Fibroblast of the aortic adventitia (primary cell): ENCODE data around the gene FAT1. TPM values are rescaled to one million over a fixed set of nuclear protein-coding genes. Genes with fewer than 3 reads are reported as not detected.

Experiments
- DNase-seq: peaks from one replicate; pipeline ENCODE4 v3.0.0-alpha.2; 2010; ENCODE audit warnings: low read depth
- H3K4me3 ChIP-seq: 2 replicates; pipeline ENCODE4 v1.5.1; 2011; ENCODE audit warnings: low read depth, mild to moderate bottlenecking, control low read depth, low read length, moderate library complexity
- total RNA-seq: library from RNA; depleted of rRNA; stranded (reverse); fragments of >200 nt; gene quantifications from 2 replicates; pipeline ENCODE4 v1.2.3, GENCODE V29; 2012; ENCODE audit warnings: low replicate concordance
- TF ChIP-seq, protein P1 (sequence below): IDR thresholded peaks from 2 replicates; pipeline ENCODE4 v1.5.1; 2011; ENCODE audit warnings: mild to moderate bottlenecking, low read length, control low read depth, inconsistent platforms; ENCODE audit not compliant: insufficient read depth

FAT1 gene
- total RNA-seq, 1 donor, result 114 TPM

DNA sequence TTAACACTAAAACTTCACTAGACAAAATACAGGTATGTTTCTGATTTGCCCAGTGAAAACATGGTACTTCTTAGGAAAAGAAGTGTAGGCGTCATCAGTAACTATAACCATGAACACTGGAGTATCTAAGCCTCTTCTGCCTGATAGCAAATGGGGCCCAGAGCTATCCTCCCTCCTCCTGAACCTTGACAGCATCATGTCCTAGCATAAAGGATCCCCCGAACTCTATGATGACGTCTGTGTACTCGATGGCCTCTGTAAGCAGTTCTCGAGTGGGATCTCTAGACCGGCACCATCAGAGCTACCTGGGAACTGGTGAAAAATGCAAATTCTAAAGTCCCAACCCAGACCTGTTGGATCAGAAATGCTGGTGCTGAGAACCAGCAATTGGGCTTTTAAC is 132.0 kb downstream of the FAT1 start:
- no peak overlapping the region for H3K4me3 ChIP-seq
- no peak for DNase-seq
- TF ChIP-seq, protein P1, sequence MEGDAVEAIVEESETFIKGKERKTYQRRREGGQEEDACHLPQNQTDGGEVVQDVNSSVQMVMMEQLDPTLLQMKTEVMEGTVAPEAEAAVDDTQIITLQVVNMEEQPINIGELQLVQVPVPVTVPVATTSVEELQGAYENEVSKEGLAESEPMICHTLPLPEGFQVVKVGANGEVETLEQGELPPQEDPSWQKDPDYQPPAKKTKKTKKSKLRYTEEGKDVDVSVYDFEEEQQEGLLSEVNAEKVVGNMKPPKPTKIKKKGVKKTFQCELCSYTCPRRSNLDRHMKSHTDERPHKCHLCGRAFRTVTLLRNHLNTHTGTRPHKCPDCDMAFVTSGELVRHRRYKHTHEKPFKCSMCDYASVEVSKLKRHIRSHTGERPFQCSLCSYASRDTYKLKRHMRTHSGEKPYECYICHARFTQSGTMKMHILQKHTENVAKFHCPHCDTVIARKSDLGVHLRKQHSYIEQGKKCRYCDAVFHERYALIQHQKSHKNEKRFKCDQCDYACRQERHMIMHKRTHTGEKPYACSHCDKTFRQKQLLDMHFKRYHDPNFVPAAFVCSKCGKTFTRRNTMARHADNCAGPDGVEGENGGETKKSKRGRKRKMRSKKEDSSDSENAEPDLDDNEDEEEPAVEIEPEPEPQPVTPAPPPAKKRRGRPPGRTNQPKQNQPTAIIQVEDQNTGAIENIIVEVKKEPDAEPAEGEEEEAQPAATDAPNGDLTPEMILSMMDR, result no peak

DNA sequence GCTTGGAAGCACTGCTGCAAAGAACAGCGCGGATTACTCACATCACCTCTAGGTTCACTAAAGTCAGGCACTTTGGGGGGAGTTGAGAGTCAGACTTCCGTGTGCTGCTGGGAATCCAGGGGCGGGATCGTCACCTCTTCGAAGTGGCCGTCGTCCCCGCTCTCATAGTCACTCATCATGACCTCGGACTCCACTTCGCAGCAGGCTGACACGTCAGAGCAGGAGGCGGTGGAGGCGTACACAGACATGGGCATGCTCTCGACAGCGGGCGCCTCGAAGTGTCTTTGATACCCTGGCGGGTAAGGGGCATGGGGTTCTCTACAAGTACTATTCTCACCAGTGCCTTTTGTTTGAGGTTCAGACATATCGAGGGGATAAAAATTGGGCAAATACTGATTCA is 135.2 kb downstream of the FAT1 start:
- DNase-seq, result no peak
- TF ChIP-seq, protein P1, result no peak
- H3K4me3 ChIP-seq, result no peak overlapping the region

DNA sequence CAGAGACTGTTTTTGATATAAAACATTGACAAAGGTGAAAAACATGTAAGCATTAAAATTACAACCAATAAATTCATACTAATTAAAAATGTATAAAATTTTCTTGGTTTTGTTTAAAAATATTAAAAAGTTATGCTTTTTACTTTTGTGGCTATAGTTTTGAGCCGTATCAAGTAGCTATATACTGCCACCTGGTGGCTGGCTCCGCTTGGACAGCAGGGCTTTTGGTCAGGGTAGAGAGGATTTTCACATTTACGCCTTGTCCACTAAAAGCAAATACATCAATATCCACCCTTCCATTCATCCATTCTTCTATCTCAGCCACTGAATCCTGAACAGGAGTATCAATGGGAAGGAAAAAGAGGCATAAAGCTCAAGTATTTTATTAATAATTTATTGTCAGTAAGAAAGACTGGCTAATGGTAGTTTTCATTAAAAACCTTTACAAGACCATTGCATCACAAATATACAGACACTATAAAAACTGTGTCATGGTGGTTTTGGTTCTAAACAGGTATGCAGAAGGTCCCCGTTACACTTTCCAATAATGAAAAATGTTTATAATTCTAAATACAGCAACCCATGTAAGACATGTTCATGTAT is 136.1 kb downstream of the FAT1 start:
- DNase-seq, result peak; percentile 76
- TF ChIP-seq, protein P1, result peak; percentile 92
- no peak overlapping the region for H3K4me3 ChIP-seq

DNA sequence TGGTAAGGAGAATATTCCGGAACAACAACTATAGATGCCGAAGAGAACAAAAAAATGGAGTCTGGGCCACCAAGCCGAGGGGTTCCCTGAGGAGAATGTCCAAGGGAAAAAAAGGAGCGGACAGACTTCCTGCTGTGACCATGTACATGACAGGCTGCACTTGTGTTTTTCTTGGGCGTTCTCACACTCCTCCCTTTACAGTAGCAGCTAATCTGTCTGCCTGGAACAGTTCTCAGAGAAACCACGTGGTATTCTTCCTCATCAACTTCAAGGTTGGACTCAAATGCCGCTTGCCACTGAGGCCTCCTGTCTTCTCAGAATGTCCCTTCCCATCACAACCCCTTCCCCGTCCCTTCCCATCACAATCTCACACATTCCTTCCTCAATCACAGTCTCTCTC is 137.5 kb downstream of the FAT1 start:
- TF ChIP-seq, protein P1, result no peak
- H3K4me3 ChIP-seq, result no peak overlapping the region
- no peak for DNase-seq

DNA sequence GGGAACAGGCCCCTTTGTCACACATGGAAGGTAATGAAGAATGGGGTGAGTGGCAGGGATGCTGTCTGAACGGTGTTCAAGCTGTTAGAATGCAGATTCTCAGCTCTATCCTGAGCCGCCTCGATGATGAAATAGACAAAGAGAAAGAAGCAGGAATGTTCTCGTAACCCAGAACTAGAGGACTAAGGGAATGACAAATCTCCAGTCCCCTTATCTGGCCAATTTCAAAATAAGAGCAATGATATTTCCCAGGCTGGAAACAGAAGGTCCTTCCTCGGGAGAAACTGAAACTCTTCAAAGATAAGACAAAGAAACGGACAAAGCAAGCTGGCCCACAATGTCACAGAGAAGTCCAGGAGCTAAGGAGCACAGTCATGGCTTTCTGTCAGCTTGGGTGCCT is 138.7 kb downstream of the FAT1 start:
- DNase-seq, result peak; percentile 7
- TF ChIP-seq, protein P1, result no peak
- H3K4me3 ChIP-seq, result no peak overlapping the region

DNA sequence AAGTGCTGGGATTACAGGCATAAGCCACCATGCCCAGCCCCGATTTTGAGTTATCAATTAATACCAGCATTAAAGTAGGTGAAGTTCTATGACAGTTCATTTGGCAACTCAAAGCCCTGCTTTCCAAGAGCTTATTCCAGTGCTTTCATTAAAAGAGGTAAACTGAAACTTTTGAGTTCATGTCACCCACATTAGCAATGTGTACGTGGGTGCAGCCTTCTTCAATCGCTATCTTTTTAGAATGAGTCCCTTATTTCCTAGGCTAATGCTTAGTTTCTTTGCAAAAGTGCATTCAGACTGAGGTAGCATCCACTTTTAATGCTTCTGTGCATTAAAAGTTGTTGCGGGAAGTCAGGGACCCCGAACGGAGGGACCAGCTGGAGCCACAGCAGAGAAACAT is 142.2 kb downstream of the FAT1 start:
- no peak overlapping the region for H3K4me3 ChIP-seq
- TF ChIP-seq, protein P1, result no peak
- DNase-seq, result no peak

DNA sequence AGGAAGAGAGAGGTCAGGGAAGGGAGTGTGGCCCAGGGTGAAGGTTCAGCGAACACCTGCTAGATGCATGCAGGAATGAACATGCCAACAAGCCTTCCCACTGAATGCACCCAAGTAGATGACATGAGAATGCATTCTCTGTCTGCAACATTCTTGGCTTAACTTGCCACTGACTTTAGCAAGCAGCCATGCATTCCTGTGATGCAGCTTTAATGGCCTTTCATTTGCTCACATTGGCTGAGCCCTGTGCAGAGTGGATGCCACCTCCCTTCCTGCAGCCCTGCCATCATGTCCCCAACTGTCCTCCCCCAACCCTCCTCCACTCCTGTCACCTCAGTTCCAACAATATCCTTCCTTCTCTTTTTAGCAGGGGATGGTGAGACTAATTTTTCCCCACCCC is 143.0 kb downstream of the FAT1 start:
- TF ChIP-seq, protein P1, result no peak
- DNase-seq, result no peak
- no peak overlapping the region for H3K4me3 ChIP-seq
